ENCODE results near the gene MS4A2.
"Not testable (repeated sequence)": the region's sequence is repeated elsewhere in the genome, so short reads cannot be mapped to it uniquely, and the experiment has no call there.

The MS4A2 gene

DNA sequence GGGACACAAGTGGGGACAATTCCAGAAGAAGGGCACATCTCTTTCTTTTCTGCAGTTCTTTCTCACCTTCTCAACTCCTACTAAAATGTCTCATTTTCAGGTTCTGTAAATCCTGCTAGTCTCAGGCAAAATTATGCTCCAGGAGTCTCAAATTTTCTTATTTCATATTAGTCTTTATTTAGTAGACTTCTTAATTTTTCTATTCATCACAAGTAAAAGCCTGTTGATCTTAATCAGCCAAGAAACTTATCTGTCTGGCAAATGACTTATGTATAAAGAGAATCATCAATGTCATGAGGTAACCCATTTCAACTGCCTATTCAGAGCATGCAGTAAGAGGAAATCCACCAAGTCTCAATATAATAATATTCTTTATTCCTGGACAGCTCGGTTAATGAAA is at the start of gene MS4A2:
Gene MS4A2, plus strand, starts transcription at position 301 of the 400 bp plus-strand sequence. CDS start 102 bp downstream, outside the sequence.
- DNase-seq (ENCODE audit: low spot score) = no peak

DNA sequence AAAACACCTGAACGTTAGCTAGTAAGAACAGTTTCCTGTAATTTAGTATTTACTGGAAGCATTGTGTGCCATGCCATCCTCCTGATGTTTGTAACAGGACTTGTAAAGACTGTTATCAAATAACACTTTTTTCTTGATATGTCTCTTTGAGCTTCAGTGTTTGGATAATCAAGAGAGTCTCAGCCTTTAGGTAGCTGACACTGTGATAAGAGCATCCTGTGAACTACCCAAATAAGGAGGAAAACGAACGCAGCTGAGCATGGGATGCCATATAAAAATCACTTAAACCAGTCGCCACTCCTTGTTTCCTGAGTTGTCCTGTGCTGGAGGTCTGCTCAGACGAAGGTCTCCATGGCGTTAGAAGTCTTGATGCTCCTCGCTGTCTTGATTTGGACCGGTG is 48.4 kb upstream of the MS4A2 start, which contains the start of gene OOSP2:
Gene OOSP2, plus strand, starts transcription at position 301 of the 400 bp plus-strand sequence. Its CDS starts 51 bp downstream, at position 352.
- no peak for DNase-seq (ENCODE audit: low spot score)

DNA sequence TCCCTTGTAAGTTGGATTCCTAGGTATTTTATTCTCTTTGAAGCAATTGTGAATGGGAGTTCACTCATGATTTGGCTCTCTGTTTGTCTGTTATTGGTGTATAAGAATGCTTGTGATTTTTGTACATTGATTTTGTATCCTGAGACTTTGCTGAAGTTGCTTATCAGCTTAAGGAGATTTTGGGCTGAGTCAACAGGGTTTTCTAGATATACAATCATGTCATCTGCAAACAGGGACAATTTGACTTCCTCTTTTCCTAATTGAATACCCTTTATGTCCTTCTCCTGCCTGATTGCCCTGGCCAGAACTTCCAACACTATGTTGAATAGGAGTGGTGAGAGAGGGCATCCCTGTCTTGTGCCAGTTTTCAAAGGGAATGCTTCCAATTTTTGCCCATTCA is 38.0 kb upstream of the MS4A2 start:
- DNase-seq (ENCODE audit: low spot score) = not testable (repeated sequence)

DNA sequence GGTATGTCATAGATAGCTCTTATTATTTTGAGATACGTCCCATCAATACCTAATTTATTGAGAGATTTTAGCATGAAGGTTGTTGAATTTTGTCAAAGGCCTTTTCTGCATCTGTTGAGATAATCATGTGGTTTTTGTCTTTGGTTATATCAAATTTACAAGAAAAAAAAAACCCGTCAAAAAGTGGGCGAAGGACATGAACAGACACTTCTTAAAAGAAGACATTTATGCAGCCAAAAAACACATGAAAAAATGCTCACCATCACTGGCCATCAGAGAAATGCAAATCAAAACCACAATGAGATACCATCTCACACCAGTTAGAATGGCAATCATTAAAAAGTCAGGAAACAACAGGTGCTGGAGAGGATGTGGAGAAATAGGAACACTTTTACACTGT is 37.6 kb upstream of the MS4A2 start:
- not testable (repeated sequence) for DNase-seq (ENCODE audit: low spot score)

DNA sequence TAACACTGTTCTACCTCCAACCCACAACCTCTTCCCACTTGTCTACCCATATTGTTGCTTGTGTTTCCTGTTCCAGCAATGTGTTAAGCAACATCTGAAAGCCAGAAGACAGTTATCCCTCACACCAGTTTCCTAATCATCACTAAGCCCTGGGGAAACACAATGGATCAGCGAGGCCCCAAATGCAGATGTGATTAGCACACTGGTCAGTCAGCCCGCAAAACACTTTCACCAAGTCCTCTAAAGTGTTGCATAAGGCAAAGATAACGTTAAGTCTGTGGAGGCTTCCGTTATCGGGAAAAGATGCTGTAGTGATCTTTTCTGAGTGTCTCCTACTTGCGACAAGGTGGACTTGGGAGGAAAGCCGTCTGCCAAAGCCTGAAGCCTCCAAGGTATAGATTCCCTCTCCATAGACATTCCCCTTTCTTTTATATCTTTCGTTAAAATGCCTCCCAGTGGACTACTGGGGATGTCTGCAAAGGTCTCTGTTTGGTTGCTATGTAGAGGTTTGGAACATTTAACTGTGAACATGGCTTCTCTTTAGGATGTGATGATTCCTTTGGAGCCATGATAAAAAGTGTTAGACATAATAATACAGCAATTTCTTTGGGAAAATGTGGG is 32.0 kb upstream of the MS4A2 start, which contains the start of gene MS4A3:
Gene MS4A3, plus strand, starts transcription at position 317 of the 621 bp plus-strand sequence. CDS start 4,496 bp downstream, outside the sequence.
- no peak for DNase-seq (ENCODE audit: low spot score)

DNA sequence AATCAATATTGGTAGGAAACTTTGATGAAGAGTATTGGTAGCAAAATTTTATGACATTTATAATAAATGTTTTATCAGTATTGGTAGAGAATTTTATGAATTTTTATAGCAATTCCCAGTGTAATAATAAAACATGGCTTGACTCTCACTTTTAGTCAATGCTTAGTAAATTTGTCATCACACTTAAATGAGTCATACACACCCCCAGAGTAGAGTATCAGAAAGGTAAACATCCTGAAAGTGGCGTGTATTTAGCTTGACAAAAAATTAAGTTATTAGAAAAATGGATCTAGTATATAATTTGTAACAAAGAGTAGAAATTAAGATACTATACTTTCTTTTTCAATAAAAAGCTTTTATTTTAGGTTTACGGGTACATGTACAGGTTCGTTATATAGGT is 29.4 kb upstream of the MS4A2 start:
- no peak for DNase-seq (ENCODE audit: low spot score)

DNA sequence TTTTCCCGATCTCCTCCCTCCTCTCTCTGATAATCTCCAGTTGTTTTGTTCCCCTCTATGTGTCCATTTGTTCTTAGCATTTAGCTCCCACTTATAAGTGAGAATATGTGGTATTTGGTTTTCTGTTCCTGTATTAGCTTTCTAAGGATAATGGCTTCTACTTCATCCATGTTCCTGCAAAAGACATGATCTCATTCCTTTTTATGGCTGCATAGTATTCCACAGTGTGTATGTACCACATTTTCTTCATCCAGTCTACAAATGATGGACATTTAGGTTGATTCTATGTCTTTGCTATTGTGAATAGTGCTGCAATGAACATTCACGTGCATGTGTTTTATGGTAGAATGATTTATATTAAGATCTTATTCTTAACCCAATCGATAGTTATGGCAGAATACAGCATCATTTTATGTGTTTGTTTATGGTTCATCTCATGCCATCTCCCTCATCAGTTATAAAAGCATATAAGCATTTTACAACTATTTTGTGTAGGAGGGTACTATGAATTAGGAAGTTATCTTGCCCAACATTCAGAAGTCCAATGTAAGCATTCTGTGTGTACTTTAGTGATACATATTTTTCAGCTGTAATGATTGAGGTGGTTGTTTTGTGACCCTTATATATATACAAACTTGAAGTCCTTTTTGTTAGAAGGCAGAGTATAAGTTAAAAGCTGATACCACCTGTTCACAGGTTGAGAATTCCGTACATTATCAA is 28.8 kb upstream of the MS4A2 start:
- no peak for DNase-seq (ENCODE audit: low spot score)

DNA sequence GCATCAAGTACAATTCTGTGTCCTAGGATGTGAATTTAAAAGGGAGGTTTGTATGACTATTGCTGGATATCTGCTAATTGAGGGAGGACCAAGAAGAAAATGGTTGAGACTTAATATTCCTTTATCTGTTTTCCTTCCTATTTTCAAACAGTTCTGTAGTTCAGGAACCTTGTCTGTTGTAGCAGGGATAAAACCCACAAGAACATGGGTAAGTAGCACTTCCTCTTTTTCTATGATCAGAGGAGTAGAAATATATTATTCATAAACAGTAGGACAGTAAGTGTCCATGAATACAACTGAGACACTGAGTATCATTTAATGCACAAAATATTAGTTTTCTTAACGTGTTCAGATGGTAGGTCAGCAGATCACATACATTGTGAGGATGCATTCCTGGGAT is 24.4 kb upstream of the MS4A2 start:
- no peak for DNase-seq (ENCODE audit: low spot score)

DNA sequence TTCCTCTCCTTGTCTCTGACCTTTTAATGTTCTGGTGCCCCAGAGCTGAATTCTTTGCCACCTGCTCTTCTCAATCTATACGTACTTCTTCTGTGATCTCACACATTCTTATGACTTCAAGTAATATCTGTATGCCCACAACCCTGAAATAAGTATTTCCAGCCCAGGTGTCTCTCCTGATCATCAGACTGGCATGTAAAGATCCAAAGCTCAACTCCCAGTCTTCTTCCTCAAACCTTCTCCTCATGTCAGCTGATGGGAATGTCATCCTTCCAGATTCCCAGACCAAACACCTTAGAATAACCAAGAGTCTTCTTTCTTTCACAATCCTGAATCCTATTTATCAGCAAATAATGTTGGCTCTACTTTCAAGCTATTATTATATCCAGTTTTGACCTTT is 22.7 kb upstream of the MS4A2 start:
- DNase-seq (ENCODE audit: low spot score) = no peak

DNA sequence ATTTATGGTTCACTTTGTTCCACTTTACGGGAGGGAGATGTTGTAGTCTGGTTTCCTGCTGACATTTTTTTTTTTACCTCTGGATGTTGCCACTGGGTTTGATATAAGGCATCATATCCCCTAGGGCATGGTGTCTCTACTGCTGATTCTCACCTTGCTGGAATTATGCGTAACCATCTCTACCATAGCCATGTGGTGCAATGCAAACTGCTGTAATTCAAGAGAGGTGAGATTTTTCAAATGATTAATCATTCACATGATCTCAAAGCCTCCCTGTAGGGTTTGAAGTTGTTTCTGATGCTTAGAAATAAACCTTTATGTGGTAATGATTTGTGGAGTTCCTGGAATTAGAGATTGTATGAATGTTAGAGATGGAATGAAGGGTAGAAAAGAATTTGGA is 19.0 kb upstream of the MS4A2 start:
- no peak for DNase-seq (ENCODE audit: low spot score)

DNA sequence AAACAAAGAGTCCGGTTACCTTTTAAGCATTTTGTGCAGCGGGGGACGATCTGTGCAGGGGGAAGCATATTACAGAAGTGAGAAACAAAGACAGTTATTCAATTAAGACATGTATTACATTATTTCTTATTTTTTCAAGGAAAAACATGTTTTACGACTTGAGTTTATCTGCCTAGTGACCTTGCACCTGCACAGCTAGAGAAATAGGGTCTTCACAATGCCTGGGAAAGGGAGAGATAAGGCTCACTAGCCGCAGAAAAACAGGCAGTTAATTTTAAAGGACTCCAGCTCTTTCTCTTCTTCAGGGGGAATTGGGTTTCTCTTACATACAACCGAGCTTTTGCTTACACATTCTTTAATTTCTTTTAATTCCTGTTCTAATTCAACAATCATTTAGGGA is 16.8 kb upstream of the MS4A2 start:
- DNase-seq (ENCODE audit: low spot score) = not testable (repeated sequence)

DNA sequence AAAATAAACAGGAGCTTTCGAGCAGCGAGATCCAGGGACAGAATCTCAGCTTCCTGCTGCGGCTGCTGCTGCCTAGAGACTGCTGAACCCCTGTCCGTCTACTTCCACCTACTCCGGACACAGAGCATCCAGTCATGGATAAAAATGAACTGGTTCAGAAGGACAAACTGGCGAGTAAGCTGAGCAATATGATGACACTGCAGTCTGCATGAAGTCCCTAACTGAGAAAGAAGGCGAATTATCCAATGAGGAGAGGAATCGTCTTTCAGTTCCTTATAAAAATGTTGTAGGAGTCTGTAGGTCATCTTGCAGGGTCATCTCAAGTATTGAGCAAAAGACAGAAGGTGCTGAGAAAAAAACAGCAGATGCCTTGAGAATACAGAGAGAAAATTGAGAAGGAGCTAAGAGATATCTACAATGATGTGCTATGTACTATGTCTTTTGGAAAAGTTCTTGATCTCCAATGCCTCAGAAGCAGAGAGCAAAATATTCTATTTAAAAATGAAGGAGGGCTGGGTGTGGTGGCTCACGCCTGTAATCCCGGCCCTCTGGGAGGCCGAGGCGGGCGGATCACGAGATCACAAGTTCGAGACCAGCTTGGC is 11.1 kb upstream of the MS4A2 start:
- no peak for DNase-seq (ENCODE audit: low spot score)

DNA sequence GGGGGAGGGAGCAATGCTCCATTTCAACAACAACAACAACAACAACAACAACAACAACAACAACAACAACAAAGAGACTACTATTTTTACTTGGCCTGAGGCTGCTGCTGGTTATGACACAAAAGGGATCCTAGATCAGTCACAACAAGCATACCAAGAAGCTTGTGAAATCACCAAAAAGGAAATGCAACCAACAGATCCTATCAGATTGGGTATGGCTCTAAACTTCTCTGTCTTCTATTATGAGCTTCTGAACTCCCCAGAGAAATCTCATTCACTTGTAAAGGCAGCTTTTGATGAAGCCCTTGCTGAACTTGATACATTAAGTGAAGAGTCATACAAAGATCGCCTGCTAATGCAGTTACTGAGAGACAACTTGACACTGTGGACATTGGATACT is 10.5 kb upstream of the MS4A2 start:
- no peak for DNase-seq (ENCODE audit: low spot score)

DNA sequence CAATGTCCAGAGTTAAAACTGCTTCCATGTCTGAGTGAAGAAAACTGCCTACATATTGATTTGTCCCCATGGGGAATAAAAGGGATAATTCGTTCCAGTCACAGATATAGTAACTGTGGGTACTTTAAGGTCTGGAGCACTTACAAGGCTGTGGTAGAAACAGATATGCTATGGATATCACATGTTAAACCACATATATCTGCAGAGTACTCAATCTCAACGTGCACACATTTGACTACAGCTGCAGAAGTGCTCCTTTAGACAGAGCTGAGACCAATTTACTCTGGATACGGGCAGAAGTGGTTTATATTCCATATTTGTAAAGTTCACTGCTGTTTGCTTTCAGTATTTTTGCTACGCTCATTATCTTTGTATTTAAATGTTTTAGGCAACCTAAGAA is 9.7 kb upstream of the MS4A2 start:
- no peak for DNase-seq (ENCODE audit: low spot score)

DNA sequence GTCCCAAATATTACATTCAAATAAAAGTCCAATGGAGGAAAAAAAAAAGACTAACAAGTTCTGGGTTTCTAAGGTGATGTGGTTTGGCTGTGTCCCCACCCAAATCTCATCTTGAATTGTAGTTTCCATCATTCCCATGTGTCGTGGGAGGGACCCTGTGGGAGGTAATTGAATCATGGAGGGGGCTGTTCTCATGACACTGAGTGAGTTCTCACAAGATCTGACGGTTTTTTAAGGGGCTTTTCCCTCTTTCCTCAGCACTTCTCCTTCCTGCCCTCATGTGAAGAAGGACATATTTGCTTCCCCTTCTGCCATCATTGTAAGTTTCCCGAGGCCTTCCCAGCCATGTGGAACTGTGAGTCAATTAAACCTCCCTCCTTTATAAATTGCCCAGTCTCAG is 7.9 kb upstream of the MS4A2 start:
- DNase-seq (ENCODE audit: low spot score) = no peak

DNA sequence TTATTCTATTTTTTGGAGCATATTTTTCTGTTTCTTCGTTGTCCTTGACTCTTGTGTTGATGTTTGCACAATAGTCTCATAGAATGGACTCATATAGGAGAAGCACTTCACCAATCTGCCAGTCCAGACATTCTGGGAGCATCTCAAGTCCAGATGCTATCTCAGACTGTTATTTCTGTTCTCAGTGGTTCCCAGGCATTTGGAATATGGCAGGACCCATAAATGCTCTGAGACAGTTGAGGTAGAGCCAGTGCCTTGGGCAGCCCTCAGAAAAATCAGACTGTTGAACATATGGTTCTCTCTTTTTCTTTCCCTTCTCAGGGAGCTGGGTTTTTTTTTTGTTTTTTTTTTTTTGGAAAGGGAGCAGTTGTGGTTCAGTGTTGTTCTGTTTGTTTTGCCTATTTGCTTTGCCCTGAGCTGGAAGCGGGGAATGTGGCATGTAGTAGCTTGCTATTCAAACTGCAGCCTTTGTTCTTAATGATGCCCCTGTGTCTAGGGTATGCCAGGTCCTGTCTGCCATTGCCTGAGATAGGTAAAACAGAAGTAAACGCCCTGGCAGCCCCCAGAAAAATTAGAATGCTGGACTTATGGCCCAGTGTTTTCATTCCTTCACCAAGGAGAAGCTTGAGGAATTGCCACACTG is 3.7 kb upstream of the MS4A2 start:
- no peak for DNase-seq (ENCODE audit: low spot score)

DNA sequence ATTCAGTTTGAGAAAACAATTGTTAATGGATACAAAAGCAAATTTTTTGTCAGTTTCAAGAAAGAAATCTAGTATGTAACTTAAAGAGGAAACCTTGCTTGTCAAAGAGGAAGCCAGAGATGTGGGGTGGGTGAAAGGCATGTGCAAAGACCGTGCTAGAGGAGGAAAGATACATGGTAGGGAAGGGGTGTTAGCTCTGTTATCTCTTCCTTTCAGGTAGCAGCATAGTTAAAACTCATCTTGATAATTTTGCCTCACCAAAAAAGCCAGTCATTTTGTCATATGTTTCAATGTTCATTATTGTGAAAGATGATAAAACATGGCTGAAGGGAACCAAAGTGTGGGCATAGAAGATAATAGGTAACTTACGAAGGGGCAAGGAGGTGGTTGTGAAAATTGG is 2.6 kb upstream of the MS4A2 start:
- no peak for DNase-seq (ENCODE audit: low spot score)

DNA sequence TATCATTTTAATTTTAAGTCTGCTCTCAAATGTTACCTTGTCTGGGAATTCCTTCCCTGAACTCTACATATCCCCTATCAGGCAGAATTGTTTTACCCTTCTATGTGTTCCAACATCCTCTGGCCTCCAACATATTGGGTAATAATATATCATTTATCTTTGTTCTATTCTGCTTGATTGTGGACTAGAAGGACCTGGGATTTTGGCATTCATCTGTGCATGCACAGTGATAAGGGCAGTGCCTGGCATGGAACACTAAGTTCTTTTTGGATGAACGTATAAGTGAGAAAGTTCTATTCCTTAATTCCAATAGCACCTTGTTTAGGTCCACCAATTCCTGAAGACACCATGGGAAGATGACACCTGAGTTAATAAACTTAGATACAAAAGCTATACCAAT is 1.2 kb upstream of the MS4A2 start:
- DNase-seq (ENCODE audit: low spot score) = no peak

DNA sequence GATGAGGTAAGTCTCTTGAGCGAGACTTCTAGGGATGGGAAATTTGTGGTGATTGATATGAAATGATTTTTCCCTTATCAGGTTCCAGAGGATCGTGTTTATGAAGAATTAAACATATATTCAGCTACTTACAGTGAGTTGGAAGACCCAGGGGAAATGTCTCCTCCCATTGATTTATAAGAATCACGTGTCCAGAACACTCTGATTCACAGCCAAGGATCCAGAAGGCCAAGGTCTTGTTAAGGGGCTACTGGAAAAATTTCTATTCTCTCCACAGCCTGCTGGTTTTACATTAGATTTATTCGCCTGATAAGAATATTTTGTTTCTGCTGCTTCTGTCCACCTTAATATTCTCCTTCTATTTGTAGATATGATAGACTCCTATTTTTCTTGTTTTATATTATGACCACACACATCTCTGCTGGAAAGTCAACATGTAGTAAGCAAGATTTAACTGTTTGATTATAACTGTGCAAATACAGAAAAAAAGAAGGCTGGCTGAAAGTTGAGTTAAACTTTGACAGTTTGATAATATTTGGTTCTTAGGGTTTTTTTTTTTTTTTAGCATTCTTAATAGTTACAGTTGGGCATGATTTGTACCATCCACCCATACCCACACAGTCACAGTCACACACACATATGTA is 7.1 kb downstream of the MS4A2 start:
- no peak for DNase-seq (ENCODE audit: low spot score)

DNA sequence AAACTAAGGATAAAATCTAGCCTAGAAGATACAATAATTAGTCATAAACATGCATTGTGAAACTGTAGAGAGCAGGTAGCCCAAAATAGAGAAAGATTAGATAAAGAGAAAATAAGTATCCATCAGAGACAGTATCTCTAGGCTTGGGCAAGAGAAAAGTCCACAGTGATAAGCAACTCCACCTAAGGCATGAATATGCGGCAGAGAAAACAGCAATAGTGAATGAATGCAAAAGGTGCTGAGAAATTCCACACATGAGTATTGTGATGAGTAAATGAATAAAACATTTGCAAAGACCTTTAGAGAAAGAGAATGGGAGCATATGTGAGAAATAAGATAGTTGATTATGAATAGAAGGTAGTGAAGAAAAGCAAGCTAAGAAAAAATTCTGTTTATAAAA is 8.7 kb downstream of the MS4A2 start:
- DNase-seq (ENCODE audit: low spot score) = no peak

DNA sequence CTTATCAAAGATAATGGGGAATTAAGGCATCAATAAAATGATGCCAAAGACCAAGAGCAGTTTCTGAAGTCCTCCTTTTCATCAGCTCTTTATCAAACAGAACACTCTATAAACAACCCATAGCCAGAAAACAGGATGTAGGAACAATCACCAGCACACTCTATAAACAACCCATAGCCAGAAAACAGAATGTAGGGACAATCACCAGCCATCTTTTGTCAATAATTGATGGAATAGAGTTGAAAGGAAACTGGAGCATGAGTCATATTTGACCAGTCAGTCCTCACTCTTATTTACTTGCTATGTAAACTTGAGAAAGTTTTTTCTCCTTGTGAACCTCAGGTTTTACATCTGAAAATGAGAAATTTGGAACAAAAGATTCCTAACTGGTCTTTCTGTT is 10.0 kb downstream of the MS4A2 start:
- no peak for DNase-seq (ENCODE audit: low spot score)

DNA sequence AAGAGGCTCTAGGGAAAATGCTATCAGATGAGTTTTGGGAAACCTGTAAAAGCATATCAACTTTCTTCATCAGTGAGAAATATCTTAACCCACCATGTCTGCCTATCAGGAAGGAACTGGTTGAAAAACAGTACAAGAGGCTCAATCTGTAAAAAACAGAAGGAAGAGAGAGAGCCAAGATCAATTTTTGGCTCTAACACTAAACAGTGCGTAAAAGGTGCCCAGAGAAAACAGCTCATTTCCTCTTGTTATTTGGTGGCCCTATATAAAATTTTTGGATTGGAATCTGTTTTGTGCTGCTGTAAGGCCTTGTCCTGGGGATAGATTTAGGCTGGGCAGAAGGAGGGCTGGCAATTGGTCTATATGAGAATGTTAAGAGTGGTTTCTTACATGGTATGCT is 12.1 kb downstream of the MS4A2 start:
- DNase-seq (ENCODE audit: low spot score) = no peak

Measured in CD4-positive, alpha-beta T cell treated with Interleukin-15 for 4 hours (primary cell).